CD4-positive, alpha-beta T cell treated with Interleukin-17A for 1 hour (primary cell): ENCODE measurements around the gene POLE3.
"Not testable (repeated sequence)": the region's sequence is repeated elsewhere in the genome, so short reads cannot be mapped to it uniquely, and the experiment has no call there.

Source experiments
- DNase-seq: peaks from one replicate; pipeline ENCODE4 v3.0.0-alpha.2; 2020

POLE3 gene

DNA sequence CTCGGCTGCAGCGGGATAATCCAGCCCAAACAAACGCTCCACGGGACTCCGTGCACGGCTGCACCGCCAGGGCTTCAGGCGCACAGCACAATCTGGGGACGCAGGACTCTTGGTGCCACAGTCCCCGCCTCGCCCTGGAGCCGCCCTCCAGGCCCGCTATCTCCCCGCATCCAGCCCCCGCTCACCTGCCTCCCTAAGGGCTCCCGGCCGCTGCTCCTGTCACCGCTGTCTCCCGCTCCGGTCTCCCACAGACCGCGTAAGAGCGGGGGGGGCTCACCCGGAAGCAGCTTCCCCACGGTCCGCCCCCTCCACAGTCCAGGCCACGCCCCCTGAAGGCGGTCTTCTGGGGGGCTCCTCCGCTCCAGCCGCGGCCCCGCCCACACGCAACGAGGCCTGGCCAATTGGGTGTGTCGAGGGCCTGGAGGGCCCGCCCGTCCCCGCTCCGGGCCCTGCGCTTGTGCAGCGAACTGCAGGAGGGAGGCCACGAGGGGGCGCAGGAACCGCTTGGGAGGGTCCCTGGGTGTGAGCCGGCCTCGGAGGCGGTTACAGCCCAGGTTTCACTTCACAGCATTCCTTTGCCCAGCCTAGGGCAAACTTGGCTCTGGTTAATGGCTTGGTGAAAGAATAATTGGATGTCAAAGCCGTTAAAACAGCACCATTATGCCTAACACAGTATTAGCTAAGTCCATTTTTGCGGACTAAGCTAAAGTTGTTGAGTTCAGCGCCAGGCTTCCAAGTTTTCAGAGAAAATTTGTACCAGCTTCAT is 9.3 kb downstream of the POLE3 start, which contains the start of gene ALAD:
Gene ALAD, minus strand, starts transcription at position 258 of the 766 bp plus-strand sequence. CDS start 7,725 bp downstream, outside the sequence.
- DNase-seq: peak; percentile 99

DNA sequence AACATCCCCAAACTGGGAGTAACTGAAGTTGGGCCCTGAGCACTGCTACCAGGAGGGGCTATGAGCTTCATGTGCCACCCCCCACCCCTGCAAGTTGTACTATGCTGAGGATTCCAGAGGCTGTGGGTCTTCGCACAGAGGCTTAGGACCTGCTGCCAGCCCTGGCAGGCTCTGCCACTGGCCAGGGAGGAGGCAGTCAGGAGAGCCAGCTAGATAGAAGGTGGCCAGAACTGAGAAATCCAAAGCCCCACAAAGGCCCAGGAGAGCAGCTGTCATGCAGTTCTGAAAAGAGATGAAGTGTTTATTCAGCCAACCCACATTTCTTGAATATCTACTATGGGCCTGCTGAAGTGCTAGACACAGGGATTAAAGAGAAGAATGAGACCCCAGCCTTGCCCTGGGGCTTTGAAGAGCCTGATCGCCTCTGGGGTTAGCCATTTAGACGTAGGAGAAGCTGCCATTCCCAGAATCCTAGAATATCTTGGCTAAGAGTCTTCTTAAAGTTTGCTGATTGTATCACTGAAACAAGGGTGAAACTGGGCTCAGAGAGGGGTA is 10.8 kb downstream of the POLE3 start:
- no peak for DNase-seq

DNA sequence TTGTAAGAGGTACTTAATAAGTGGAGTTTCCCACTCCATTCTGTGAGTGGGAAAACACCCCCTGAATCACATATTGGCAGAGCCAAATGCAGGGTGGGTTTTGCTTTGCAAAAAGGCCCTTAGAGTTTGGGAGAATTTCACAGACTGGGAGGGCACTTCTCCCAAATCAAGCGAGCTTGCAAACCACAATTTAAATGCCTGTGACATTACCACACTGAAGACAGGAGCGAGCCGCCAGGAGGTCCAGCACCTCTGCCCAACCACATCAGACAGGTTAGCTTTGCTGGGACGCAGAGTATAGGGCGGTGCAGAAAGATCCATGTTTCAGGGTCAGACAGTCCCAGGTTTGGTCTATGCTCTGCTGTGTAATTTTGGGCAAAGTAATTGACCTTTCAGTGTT is 11.7 kb downstream of the POLE3 start:
- DNase-seq: no peak

- DNase-seq: no peak
Measured at GRCh38 chr9:113397203-113397631, 13.3 kb downstream of the POLE3 start.

DNA sequence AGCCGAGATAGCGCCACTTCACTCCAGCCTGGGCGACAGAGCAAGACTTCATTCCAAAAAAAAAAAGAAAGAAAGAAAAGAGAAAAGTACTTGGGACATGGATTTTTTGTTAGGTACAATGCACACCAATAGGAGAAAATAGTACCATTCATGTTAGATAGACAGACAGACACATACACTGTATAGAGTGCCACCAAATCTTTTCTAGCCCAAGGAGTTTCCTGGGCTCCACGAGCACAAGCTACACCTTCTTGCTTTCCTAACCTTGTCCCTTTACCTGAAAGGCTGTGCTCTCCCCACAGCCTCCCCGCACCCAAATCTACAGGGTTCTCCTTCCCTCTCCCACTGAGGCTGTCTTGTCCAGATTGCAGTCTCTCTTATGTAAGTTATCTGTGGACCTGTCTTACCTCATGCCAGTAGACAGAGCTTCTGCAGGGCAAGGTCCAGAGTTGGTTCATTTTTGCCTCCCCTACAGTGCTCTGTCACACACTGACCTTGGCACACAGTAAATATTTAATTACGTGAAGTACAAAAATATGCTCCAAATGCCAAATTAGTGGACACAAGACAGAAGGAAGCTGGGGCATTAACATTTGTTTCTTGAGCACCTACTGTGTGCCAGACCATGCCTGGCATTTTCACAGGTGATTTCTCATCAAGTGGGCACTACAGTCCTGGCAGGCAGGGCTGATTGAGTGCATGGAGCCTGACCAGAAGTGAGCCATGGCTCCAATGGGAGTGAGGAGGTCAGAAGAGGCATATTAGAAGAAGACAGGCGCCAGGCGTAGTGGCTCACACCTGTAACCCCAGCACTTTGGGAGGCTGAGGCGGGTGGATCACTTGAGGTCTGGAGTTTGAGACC is 15.2 kb downstream of the POLE3 start:
- DNase-seq: no peak

DNA sequence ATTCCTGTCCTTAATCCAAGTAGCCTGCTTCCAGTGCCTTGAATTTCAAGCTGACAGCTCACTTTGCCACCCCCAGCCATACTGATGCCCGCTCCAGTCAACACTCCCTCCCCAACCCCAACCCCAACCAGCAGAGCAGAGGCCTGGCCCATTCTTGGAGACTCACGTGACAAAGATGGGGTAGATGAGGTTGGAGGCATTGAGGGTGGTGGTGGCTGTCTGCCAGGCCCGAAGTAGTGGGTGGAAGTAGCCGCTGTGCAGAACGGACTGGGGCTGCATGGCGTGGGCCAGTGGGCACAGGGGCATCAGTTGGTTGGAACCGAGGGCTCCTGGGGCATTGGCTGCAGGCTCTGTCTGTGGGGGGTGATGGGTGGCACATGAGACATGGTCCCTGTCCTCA is 17.2 kb downstream of the POLE3 start:
- no peak for DNase-seq

GRCh38 chr9:113391917-113392316 is 18.6 kb downstream of the POLE3 start:
- DNase-seq: no peak

GRCh38 chr9:113390192-113390960 is 20.1 kb downstream of the POLE3 start:
- DNase-seq: no peak

GRCh38 chr9:113389451-113389850 is 21.0 kb downstream of the POLE3 start:
- DNase-seq: no peak

GRCh38 chr9:113388833-113389232 is 21.6 kb downstream of the POLE3 start:
- no peak for DNase-seq

DNA sequence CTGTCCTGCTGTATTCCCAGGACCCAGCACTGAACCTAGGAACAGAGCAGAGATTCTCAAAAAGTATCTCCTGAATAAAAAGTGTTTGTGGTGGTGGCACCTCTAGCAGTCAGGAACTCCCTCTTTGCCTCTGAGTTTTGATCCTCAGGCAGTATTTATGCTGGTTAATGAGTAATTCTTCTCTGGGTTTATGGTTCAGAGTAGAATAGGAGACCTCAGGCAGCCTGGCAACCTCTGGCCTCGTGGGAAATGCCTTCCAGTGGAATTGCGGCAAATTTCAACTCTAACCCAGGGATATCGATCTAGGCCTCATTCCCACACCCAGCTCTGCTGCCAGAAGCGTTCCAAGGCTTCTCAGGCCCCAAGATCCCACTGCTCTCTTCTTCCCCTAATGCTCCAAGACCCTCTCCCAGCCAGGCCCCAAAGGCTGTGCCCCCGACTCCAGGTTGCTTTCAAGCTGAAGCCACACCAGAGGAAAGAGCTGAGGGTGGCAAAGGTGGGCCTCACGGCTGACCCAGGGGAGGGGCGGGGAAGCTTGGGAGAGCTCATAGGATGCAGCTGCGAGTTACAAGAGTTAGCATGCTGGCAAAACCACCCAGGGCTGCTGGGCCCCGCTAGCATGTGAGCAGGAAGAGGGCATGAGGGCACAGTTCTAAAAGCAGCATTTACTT is 22.8 kb downstream of the POLE3 start:
- no peak for DNase-seq

GRCh38 chr9:113386571-113387393 is 23.7 kb downstream of the POLE3 start:
- no peak for DNase-seq

GRCh38 chr9:113381909-113382411 is 28.5 kb downstream of the POLE3 start:
- DNase-seq: no peak

DNA sequence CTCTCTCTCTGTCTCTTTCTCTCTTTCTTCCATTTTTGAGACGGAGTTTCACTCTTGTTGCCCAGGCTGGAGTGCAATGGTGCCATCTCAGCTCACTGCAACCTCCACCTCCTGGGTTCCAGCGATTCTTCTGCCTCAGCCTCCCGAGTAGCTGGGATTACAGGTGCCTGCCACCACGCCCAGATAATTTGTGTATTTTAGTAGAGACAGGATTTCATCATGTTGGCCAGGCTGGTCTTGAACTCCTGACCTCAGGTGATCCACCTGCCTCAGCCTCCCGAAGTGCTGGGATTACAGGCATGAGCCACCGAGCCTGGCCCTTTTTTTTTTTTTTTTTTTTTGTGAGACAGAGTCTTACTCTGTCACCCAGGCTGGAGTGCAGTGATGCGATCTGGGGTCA is 29.0 kb downstream of the POLE3 start:
- DNase-seq: not testable (repeated sequence)

DNA sequence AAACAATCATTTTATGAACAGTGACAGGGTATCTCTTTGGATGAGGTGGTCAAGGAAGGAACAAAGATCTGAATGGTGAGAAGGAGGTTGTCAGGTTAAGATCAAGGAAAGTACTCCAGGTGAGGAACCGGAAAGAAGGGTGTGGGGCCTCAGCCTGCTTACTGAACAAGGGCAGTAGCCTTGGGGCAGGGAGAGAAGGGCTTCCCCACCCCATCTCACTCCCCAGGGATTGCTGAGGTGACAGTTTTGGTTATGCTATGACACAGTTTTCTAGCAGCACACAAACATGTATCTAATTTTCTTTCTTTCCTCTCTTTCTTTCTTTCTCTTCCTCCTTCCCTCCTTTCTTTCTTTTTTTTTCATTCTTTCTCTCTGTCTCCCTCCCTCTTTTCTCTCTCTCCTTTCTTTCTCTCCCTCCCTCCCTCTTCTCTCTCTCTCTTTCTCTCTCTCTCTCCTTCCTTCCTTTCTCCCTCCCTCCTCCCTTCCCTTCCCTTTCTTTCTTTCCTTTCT is 29.6 kb downstream of the POLE3 start:
- no peak for DNase-seq

- DNase-seq: not testable (repeated sequence)
Measured at GRCh38 chr9:113379829-113380210, 30.7 kb downstream of the POLE3 start.

DNA sequence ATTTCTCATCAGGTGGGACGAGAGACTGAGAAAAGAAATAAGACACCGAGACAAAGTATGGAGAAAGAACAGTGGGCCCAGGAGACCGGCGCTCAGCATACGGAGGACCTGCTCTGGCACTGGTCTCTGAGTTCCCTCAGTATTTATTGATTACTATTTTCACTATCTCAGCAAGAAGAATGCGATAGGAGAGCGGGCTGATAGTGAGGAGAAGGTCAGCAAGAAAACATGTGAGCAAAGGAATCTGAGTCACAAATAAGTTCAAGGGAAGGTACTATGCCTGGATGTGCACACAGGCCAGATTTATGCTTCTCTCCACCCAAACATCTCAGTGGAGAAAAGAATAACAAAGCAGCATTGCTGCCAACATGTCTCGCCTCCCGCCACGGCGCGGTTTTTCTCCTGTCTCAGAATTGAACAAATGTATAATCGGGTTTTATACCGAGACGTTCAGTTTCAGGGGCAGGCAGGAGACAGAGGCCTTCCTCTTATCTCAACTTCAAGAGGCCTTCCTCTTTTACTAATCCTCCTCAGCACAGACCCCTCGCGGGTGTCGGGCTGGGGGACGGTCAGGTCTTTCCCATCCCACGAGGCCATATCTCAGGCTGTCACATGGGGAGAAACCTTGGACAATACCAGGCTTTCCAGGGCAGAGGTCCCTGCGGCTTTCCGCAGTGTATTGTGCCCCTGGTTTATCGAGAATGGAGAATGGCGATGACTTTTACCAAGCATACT is 31.2 kb downstream of the POLE3 start:
- not testable (repeated sequence) for DNase-seq

- peak; percentile 87 for DNase-seq
Measured at GRCh38 chr9:113376634-113377567, 33.6 kb downstream of the POLE3 start, which contains the start of gene HDHD3. Gene HDHD3, minus strand, starts transcription at chr9:113376986. Its CDS starts 2,632 bp downstream, at chr9:113374354.
